GM12864 (cell line): ENCODE results near the gene OR2V2.

Source experiments
- DNase-seq: peaks from one replicate; pipeline ENCODE4 v3.0.0-alpha.2; 2011; ENCODE audit warnings: low read depth
- H3K4me3 ChIP-seq: 2 replicates; pipeline ENCODE4 v1.5.1; 2011; ENCODE audit warnings: mild to moderate bottlenecking, low read depth, low read length, control low read depth
- TF ChIP-seq, protein P1 (sequence below): IDR thresholded peaks from 2 replicates; pipeline ENCODE4 v1.5.1; 2011; ENCODE audit warnings: low read depth, mild to moderate bottlenecking, moderate library complexity, low read length, control low read depth, inconsistent platforms; ENCODE audit errors: missing control alignments

The OR2V2 gene

DNA sequence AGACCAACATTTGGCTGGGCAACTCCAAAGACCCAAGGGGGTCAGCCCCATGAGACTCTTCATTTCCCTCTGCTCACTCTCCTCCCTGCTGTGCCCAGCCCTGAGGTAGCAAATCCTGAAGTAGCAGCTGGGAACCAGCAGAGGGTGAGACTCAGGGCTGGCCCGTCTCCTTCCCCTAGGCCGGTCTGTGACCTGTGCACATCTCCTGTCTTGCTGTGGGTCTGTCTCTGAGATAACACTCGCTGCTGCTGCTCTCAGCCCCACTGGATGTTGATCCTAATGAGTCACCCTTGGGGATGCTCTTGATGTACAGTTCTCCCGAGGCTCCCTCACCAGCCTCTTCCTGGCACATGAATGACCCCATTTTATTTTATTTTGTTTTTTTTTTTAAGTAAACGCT, 9.1 kb upstream of the OR2V2 start:
- TF ChIP-seq, protein P1, sequence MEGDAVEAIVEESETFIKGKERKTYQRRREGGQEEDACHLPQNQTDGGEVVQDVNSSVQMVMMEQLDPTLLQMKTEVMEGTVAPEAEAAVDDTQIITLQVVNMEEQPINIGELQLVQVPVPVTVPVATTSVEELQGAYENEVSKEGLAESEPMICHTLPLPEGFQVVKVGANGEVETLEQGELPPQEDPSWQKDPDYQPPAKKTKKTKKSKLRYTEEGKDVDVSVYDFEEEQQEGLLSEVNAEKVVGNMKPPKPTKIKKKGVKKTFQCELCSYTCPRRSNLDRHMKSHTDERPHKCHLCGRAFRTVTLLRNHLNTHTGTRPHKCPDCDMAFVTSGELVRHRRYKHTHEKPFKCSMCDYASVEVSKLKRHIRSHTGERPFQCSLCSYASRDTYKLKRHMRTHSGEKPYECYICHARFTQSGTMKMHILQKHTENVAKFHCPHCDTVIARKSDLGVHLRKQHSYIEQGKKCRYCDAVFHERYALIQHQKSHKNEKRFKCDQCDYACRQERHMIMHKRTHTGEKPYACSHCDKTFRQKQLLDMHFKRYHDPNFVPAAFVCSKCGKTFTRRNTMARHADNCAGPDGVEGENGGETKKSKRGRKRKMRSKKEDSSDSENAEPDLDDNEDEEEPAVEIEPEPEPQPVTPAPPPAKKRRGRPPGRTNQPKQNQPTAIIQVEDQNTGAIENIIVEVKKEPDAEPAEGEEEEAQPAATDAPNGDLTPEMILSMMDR = peak; percentile 4
- H3K4me3 ChIP-seq = no peak overlapping the region
- no peak for DNase-seq

DNA sequence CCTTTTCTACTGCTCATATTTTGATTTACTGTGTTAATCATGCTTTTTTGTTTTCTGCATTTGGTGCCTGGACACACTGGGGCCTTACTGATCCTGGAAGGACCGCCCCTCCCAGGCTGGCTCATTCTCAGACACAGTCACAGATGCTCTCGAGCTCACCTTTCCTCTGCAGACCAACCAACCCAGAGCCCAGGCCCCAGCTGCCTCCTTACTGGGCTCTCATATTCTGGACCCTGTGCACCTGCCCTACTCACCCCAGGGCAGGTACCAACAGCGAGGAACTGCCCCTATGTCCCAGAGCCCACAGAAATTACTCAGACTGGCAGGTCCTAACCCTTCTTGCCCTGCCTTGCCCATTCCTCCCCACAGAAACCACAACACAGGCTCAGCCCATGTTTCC, 6.6 kb upstream of the OR2V2 start:
- DNase-seq = no peak
- H3K4me3 ChIP-seq = no peak overlapping the region
- TF ChIP-seq, protein P1 = no peak

DNA sequence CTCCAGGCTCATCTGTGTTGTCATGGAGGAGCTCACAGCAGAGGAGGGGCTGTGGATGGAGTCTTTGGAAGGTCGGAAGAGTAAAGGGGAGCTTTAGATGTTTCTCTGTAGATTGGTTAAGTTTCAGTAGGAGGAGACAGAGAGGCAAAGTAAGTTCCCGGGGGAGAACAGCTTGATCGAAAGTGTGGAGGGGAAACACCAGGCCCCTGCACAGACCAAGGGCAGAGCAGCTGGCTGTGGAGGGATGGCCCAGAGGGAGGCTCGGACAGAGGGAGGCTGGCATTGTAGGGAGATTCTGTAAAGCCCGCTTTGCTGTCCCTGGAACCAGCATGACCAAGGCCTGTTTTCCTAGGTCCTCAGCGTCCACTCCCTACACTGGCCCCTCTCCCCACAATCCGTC, 5.3 kb upstream of the OR2V2 start:
- DNase-seq = no peak
- TF ChIP-seq, protein P1 = no peak
- no peak overlapping the region for H3K4me3 ChIP-seq

DNA sequence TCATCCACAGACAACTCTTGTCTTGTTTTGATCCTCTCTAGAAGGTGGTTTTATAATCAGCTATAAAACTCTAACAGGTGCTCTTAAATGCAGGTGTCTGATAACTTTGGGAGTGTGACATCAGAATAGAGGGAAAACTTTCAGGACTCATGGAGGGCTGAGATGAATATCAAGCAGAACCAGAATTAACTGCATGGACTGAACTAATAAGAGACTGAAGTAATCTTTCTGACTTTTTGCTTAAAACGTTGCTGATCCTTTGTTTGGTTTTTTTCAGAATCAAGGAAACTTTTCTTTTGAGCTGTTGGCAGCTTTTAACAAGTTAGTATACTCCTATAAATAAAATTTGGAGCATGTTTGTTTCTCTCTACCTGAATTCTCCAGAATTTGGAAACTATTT, 2.3 kb upstream of the OR2V2 start:
- no peak overlapping the region for H3K4me3 ChIP-seq
- no peak for DNase-seq
- TF ChIP-seq, protein P1 = no peak

GRCh38 chr5:181149355-181149754, 2.0 kb downstream of the OR2V2 start:
- no peak for DNase-seq
- TF ChIP-seq, protein P1 = no peak
- no peak overlapping the region for H3K4me3 ChIP-seq

DNA sequence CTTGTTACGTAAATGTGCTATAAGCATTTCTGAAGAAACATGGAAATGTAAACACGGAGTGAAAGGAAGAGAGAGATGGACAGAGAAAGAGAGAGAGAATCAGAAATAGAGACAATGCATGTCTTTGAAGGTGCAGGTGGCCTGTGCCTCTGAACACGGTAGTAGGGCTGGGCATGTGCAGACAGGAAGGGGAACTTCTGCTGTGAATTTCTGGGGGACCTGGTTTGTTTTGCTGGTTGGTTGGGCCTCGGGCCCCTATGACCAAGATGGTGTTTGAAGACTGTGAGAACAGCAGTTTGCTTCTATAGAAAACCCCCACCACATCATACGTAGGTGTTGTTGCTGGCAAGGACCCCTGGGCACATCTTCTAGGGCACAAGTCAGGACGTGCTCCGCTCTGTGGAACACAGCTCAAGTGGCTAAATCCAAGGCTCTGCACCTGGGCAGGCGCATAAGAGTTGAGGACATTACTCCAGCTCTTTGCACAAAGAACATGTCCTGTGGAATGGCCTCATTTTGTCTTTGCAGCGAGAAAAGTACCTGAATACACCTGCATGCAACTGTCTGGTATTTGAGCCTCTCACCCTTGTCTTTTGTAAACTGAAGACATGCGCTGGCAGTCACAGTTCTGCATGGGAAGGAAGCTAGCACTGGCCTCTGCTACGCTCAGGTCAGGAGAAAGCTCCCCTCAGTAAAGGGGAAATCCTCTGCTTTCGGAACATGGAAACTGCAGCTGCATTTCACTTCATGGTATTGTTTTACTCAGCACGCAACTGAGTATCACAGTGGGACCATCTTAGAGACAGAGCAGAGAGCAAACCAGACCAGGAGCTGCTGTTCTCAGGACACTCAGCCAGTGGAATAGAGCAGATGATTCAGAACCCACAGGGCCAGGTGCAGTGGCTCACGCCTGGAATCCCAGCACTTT, 2.7 kb downstream of the OR2V2 start:
- no peak overlapping the region for H3K4me3 ChIP-seq
- TF ChIP-seq, protein P1 = no peak
- no peak for DNase-seq

- TF ChIP-seq, protein P1 = no peak
- no peak overlapping the region for H3K4me3 ChIP-seq
- DNase-seq = no peak
Observed at GRCh38 chr5:181151146-181151545, 3.8 kb downstream of the OR2V2 start.
